Skeletal muscle tissue (tissue), 4 donors: ENCODE measurements around the gene NEB. TPM values are rescaled to one million over a fixed set of nuclear protein-coding genes. Genes with fewer than 3 reads are reported as not detected.

Experiments
- H3K27ac ChIP-seq: one replicate; pipeline ENCODE4 v1.7.0; 2013; ENCODE audit warnings: mild to moderate bottlenecking, low read depth, low read length, inconsistent platforms
- H3K27me3 ChIP-seq, 3 donors: one replicate each; pipeline ENCODE4 v1.7.0; 2013; ENCODE audit warnings: low read length in 3 of 3; ENCODE audit not compliant: control insufficient read depth in 3 of 3, insufficient read depth in 3 of 3
- H3K36me3 ChIP-seq, 3 donors: one replicate each; pipeline ENCODE4 v1.7.0; 2013; ENCODE audit warnings: low read length in 3 of 3; ENCODE audit not compliant: control insufficient read depth in 3 of 3, insufficient read depth in 3 of 3
- H3K4me1 ChIP-seq, 3 donors: one replicate each; pipeline ENCODE4 v1.7.0; 2013; ENCODE audit warnings: low read length in 3 of 3, mild to moderate bottlenecking in 3 of 3; ENCODE audit not compliant: control insufficient read depth in 3 of 3, insufficient read depth in 3 of 3
- H3K4me3 ChIP-seq, 3 donors: one replicate each; pipeline ENCODE4 v1.7.0; 2013; ENCODE audit warnings: low read length in 3 of 3
- H3K9ac ChIP-seq, 3 donors: one replicate each; pipeline ENCODE4 v1.7.0; 2013; ENCODE audit warnings: low read length in 3 of 3, mild to moderate bottlenecking in 3 of 3, moderate library complexity in 2 of 3, low read depth in 1 of 3
- H3K9me3 ChIP-seq, 3 donors: one replicate each; pipeline ENCODE4 v1.7.0; 2013; ENCODE audit warnings: low read length in 3 of 3; ENCODE audit not compliant: control insufficient read depth in 3 of 3
- total RNA-seq: library from RNA; depleted of rRNA; stranded (reverse); fragments of >200 nt; gene quantifications from one replicate; pipeline ENCODE4 v1.2.3, GENCODE V29; 2014
- donor health status: Osteomylitis.

The NEB gene
- total RNA-seq, 1 donor from 2014 or later, result 833 TPM

- H3K36me3 ChIP-seq, result peaks cover 3 to 5% (median 4%) of the 10 kb centered on the region in 3 donors
- H3K9me3 ChIP-seq, result no peaks in the 10 kb centered on the region
- H3K27ac ChIP-seq, result no peak overlapping the region
Measured at GRCh38 chr2:151475071-151475470, 259.2 kb downstream of the NEB start.

GRCh38 chr2:151472966-151473365, 261.3 kb downstream of the NEB start:
- peak overlapping the region; percentile 38 for H3K27ac ChIP-seq
- no peaks in the 10 kb centered on the region for H3K4me1 ChIP-seq
- H3K36me3 ChIP-seq, result peaks cover 5 to 21% (median 18%) of the 10 kb centered on the region in 3 donors
- H3K9ac ChIP-seq, result no peak overlapping the region
- H3K27me3 ChIP-seq, result no peaks in the 10 kb centered on the region
- H3K4me3 ChIP-seq, result no peak overlapping the region
- H3K9me3 ChIP-seq, result no peaks in the 10 kb centered on the region

More at GRCh38 chr2:151475071-151475470, 259.2 kb downstream of the NEB start:
- no peaks in the 10 kb centered on the region for H3K27me3 ChIP-seq
- no peaks in the 10 kb centered on the region for H3K4me1 ChIP-seq
- H3K4me3 ChIP-seq, result no peak overlapping the region
- H3K9ac ChIP-seq, result no peak overlapping the region

- Histone ChIP-seq H3K4me3 (no peak overlapping the region), H3K9me3 (no peaks in the 10 kb centered on the region), H3K4me1 (peaks cover 0 to 3% (median 0%) of the 10 kb centered on the region in 3 donors), H3K9ac (no peak overlapping the region), H3K36me3 (peaks cover 5 to 25% (median 25%) of the 10 kb centered on the region in 3 donors), H3K27ac (no peak overlapping the region), H3K27me3 (no peaks in the 10 kb centered on the region)
Measured at GRCh38 chr2:151470556-151470955, 263.7 kb downstream of the NEB start.

GRCh38 chr2:151465771-151466170, 268.5 kb downstream of the NEB start:
- H3K27ac ChIP-seq, result peak overlapping the region; percentile 1
- peaks cover 5 to 53% (median 41%) of the 10 kb centered on the region in 3 donors for H3K36me3 ChIP-seq
- no peak overlapping the region for H3K9ac ChIP-seq
- H3K4me1 ChIP-seq, result peaks cover 0 to 3% (median 0%) of the 10 kb centered on the region in 3 donors
- no peaks in the 10 kb centered on the region for H3K9me3 ChIP-seq
- no peak overlapping the region for H3K4me3 ChIP-seq
- no peaks in the 10 kb centered on the region for H3K27me3 ChIP-seq

GRCh38 chr2:151459358-151459757, 274.9 kb downstream of the NEB start:
- no peak overlapping the region for H3K4me3 ChIP-seq
- H3K27me3 ChIP-seq, result no peaks in the 10 kb centered on the region
- no peak overlapping the region for H3K9ac ChIP-seq
- H3K9me3 ChIP-seq, result no peaks in the 10 kb centered on the region
- H3K27ac ChIP-seq, result no peak overlapping the region
- peaks cover 5 to 33% (median 30%) of the 10 kb centered on the region in 3 donors for H3K36me3 ChIP-seq
- H3K4me1 ChIP-seq, result no peaks in the 10 kb centered on the region

GRCh38 chr2:151439127-151439526, 295.1 kb downstream of the NEB start:
- Histone ChIP-seq H3K4me1 (no peaks in the 10 kb centered on the region), H3K9me3 (no peaks in the 10 kb centered on the region), H3K36me3 (peaks cover 22 to 47% (median 40%) of the 10 kb centered on the region in 3 donors), H3K4me3 (no peak overlapping the region), H3K27me3 (no peaks in the 10 kb centered on the region), H3K27ac (no peak overlapping the region), H3K9ac (no peak overlapping the region)

- Histone ChIP-seq H3K4me1 (no peaks in the 10 kb centered on the region), H3K9me3 (no peaks in the 10 kb centered on the region), H3K27ac (no peak overlapping the region), H3K9ac (no peak overlapping the region), H3K4me3 (no peak overlapping the region), H3K36me3 (peaks cover 22 to 45% (median 36%) of the 10 kb centered on the region in 3 donors), H3K27me3 (no peaks in the 10 kb centered on the region)
Measured at GRCh38 chr2:151438506-151438905, 295.8 kb downstream of the NEB start.

DNA sequence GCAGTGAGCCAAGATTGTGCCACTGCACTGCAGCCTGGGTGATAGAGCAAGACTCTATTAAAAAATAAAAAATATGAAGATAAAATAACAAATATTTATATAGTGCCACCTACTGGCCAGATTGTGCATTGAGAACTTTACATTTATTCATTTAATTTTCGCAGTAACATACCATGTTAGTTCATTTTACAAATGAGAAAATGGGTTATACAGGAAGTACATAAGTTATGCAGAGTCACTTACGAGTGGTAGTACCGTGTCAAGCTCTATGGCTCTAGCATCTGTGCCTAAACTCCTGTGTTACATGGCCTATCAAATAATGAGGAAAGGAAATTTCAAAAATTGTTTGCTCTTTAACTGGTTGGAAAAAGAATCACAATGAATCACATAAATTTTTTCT, 296.6 kb downstream of the NEB start:
- Histone ChIP-seq H3K27me3 (no peaks in the 10 kb centered on the region), H3K4me3 (no peak overlapping the region), H3K9me3 (no peaks in the 10 kb centered on the region), H3K9ac (no peak overlapping the region), H3K27ac (no peak overlapping the region), H3K36me3 (peaks cover 22 to 48% (median 39%) of the 10 kb centered on the region in 3 donors), H3K4me1 (no peaks in the 10 kb centered on the region)

Other genes starting within 250 kb of the NEB start
- 21.9 TPM for gene ARL5A, start 93.9 kb upstream of the NEB start, total RNA-seq